ENCODE data around the gene NPTXR. TPM values are rescaled to one million over a fixed set of nuclear protein-coding genes. Genes with fewer than 3 reads are reported as not detected.

Gene NPTXR
- 0.59 TPM for polyA plus RNA-seq (2013, experiment 1 of 2)
- polyA plus RNA-seq (2013, experiment 2 of 2) = 0.64 TPM

DNA sequence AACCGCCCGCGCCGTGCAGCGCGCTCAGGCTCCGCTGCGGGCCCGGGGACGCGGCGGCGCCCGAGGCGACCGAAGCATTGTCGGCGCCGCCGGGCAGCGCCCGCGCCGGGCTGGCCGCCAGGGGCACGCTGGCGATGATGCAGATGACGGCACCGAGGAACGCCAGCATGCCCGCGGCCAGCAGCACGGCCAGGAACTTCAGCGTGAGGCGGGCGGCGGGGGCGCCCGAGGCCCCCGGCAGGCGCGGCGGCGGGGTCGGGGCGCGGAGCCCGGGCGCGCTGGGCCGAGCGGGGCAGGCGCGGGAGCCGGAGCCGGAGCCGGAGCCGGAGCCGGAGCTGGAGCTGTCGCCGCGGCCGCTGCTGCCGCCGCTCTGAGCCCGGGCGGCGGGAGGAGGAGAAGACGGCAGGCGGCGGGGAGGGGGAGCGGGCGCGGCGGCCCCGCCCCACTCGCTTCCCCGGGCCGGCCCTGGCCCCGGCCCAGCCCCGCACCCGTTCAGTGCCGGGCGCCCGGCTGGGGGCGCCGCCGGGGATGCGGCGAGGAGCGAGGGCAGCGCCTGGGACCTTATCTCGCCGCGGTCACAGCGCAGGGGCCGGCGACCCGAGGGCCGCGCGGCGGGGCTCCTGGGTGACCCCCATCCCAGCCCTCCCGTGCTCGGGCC, at the start of gene NPTXR:
Gene NPTXR (minus strand): TSS at position 372 of the 658 bp plus-strand sequence.
- H3K27me3 ChIP-seq (ENCODE audit: insufficient read depth, low read length, poor library complexity) = peaks cover 18% of the 10 kb centered on the region
- peak within 1 kb of the TSS; percentile 40 for H3K9ac ChIP-seq (ENCODE audit: low read length)
- no peak within 1 kb of the TSS for H2BK15ac ChIP-seq (replicated peaks; ENCODE audit: low read depth)
- peak within 1 kb of the TSS; percentile 57 for H3K4me2 ChIP-seq (ENCODE audit: low read length)
- no peak within 1 kb of the TSS for H4K8ac ChIP-seq (ENCODE audit: low read depth, low read length)
- H3K79me1 ChIP-seq (ENCODE audit: low read length) = no peaks in the 10 kb centered on the region
- H2BK120ac ChIP-seq (ENCODE audit: low read depth, low read length) = no peak within 1 kb of the TSS
- H3K4me1 ChIP-seq (ENCODE audit: control insufficient read depth, low read depth, low read length) = no peaks in the 10 kb centered on the region
- H3K36me3 ChIP-seq (ENCODE audit: control insufficient read depth, insufficient read depth, low read length) = no peaks in the 10 kb centered on the region
- H3K4me3 ChIP-seq (ENCODE audit: low read length) = no peak within 1 kb of the TSS
- no CpG with 5 or more reads among the region's 105 CpGs for WGBS (ENCODE audit: extremely low coverage, insufficient coverage, low lambda C conversion rate)
- H2BK5ac ChIP-seq (ENCODE audit: low read length) = no peak within 1 kb of the TSS
- no peak within 1 kb of the TSS for H3K18ac ChIP-seq (ENCODE audit: low read length)
- H3K27ac ChIP-seq (ENCODE audit: low read depth, low read length) = no peak within 1 kb of the TSS
- peak; percentile 61 for DNase-seq
- peak within 1 kb of the TSS; percentile 64 for H3K56ac ChIP-seq (ENCODE audit: low read length)
- no peak within 1 kb of the TSS for H2AK5ac ChIP-seq (ENCODE audit: low read length)
- no peaks in the 10 kb centered on the region for H3K79me2 ChIP-seq (ENCODE audit: control insufficient read depth, insufficient read depth, low read length)
- H4K5ac ChIP-seq (ENCODE audit: low read length) = no peak within 1 kb of the TSS
- H3K4ac ChIP-seq (ENCODE audit: low read depth, low read length) = no peak within 1 kb of the TSS
- no peak within 1 kb of the TSS for H3K23ac ChIP-seq (ENCODE audit: low read length)

DNA sequence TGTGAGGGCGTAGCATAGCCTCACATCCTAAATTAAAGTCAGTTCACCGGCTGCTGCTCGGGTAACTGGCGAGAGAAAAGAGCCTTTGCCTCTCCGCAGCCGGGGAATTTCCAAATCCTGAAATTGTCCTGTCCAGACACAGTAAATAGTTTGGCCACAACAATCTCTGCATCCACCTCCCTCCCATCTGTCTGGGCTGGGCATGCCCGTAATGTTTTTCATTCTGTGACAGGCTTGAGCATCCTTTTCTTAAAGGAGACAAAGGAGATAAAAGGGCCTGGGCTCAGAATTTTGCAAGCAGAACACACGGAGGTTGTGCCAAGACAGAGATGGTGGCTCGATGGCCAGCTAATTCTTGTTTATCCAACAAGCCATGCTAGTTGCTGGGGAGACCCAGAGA, 47.4 kb upstream of the NPTXR start:
- Histone ChIP-seq H3K27ac (ENCODE audit: low read depth, low read length) (no peak overlapping the region), H4K5ac (ENCODE audit: low read length) (no peak overlapping the region), H2BK15ac (replicated peaks; ENCODE audit: low read depth) (no peak overlapping the region), H3K36me3 (ENCODE audit: control insufficient read depth, insufficient read depth, low read length) (no peaks in the 10 kb centered on the region), H2AK5ac (ENCODE audit: low read length) (no peak overlapping the region), H2BK120ac (ENCODE audit: low read depth, low read length) (no peak overlapping the region), H4K8ac (ENCODE audit: low read depth, low read length) (no peak overlapping the region), H2BK5ac (ENCODE audit: low read length) (no peak overlapping the region), H3K27me3 (ENCODE audit: insufficient read depth, low read length, poor library complexity) (no peaks in the 10 kb centered on the region), H3K4me2 (ENCODE audit: low read length) (no peak overlapping the region), H3K23ac (ENCODE audit: low read length) (no peak overlapping the region), H3K9ac (ENCODE audit: low read length) (no peak overlapping the region), H3K56ac (ENCODE audit: low read length) (no peak overlapping the region), H3K79me1 (ENCODE audit: low read length) (no peaks in the 10 kb centered on the region), H3K18ac (ENCODE audit: low read length) (no peak overlapping the region), H3K4me3 (ENCODE audit: low read length) (no peak overlapping the region), H3K4ac (ENCODE audit: low read depth, low read length) (no peak overlapping the region), H3K79me2 (ENCODE audit: control insufficient read depth, insufficient read depth, low read length) (no peaks in the 10 kb centered on the region), H3K4me1 (ENCODE audit: control insufficient read depth, low read depth, low read length) (no peaks in the 10 kb centered on the region)
- no CpG with 5 or more reads among the region's 9 CpGs for WGBS (ENCODE audit: extremely low coverage, insufficient coverage, low lambda C conversion rate)
- no peak for DNase-seq

DNA sequence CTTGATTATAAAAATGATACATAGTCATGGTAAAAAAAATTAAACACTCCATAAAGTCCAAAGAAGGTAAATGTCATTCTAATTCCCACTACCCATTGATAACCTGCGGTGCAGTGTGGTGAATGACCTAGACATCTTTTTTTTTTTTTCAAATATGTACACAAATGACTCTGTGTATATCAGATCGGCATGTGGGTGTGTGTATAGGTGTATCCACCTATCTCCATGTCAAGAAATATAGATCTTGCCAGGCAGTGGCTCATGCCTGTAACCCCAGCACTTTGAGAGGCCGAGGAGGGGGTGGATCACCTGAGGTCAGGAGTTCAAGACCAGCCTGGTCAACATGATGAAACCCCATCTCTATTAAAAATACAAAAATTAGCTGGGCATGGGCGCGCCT, 46.5 kb upstream of the NPTXR start:
- no peak overlapping the region for H4K5ac ChIP-seq (ENCODE audit: low read length)
- H3K27me3 ChIP-seq (ENCODE audit: insufficient read depth, low read length, poor library complexity) = no peaks in the 10 kb centered on the region
- no peak overlapping the region for H3K56ac ChIP-seq (ENCODE audit: low read length)
- H3K4me3 ChIP-seq (ENCODE audit: low read length) = no peak overlapping the region
- H3K18ac ChIP-seq (ENCODE audit: low read length) = no peak overlapping the region
- no peak overlapping the region for H3K4me2 ChIP-seq (ENCODE audit: low read length)
- no CpG with 5 or more reads among the region's 5 CpGs for WGBS (ENCODE audit: extremely low coverage, insufficient coverage, low lambda C conversion rate)
- H2AK5ac ChIP-seq (ENCODE audit: low read length) = no peak overlapping the region
- no peak overlapping the region for H2BK15ac ChIP-seq (replicated peaks; ENCODE audit: low read depth)
- H2BK120ac ChIP-seq (ENCODE audit: low read depth, low read length) = no peak overlapping the region
- H3K4ac ChIP-seq (ENCODE audit: low read depth, low read length) = no peak overlapping the region
- no peak for DNase-seq
- no peaks in the 10 kb centered on the region for H3K36me3 ChIP-seq (ENCODE audit: control insufficient read depth, insufficient read depth, low read length)
- no peaks in the 10 kb centered on the region for H3K79me2 ChIP-seq (ENCODE audit: control insufficient read depth, insufficient read depth, low read length)
- no peaks in the 10 kb centered on the region for H3K79me1 ChIP-seq (ENCODE audit: low read length)
- H3K23ac ChIP-seq (ENCODE audit: low read length) = no peak overlapping the region
- no peak overlapping the region for H3K27ac ChIP-seq (ENCODE audit: low read depth, low read length)
- no peak overlapping the region for H3K9ac ChIP-seq (ENCODE audit: low read length)
- H2BK5ac ChIP-seq (ENCODE audit: low read length) = no peak overlapping the region
- H3K4me1 ChIP-seq (ENCODE audit: control insufficient read depth, low read depth, low read length) = no peaks in the 10 kb centered on the region
- no peak overlapping the region for H4K8ac ChIP-seq (ENCODE audit: low read depth, low read length)

DNA sequence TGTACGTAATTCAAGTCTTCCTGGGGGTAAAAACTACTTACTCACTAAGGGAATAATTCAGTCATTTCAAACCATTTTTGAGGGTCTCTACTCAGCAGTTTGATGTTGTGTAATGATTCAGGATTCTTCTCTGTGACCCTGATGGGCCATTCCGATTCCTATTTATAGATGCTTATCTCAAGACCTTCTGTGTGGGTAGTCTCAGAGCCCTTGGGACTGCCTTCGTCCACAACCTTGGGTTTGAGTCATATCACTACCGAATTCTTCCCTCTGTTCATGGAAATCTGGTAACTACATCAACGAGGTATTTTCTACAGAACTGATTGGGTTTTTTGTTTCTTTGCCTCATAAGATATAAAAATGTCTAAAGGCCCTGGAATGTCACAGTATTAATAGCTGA, 42.5 kb upstream of the NPTXR start:
- WGBS (ENCODE audit: extremely low coverage, insufficient coverage, low lambda C conversion rate) = no CpG with 5 or more reads among the region's 5 CpGs
- DNase-seq = no peak
- Histone ChIP-seq H3K56ac (ENCODE audit: low read length) (no peak overlapping the region), H2BK15ac (replicated peaks; ENCODE audit: low read depth) (no peak overlapping the region), H3K23ac (ENCODE audit: low read length) (no peak overlapping the region), H3K79me1 (ENCODE audit: low read length) (no peaks in the 10 kb centered on the region), H3K27ac (ENCODE audit: low read depth, low read length) (no peak overlapping the region), H3K79me2 (ENCODE audit: control insufficient read depth, insufficient read depth, low read length) (no peaks in the 10 kb centered on the region), H2BK5ac (ENCODE audit: low read length) (no peak overlapping the region), H3K4me2 (ENCODE audit: low read length) (no peak overlapping the region), H3K4ac (ENCODE audit: low read depth, low read length) (no peak overlapping the region), H3K27me3 (ENCODE audit: insufficient read depth, low read length, poor library complexity) (no peaks in the 10 kb centered on the region), H3K9ac (ENCODE audit: low read length) (no peak overlapping the region), H2AK5ac (ENCODE audit: low read length) (no peak overlapping the region), H3K4me3 (ENCODE audit: low read length) (no peak overlapping the region), H4K8ac (ENCODE audit: low read depth, low read length) (no peak overlapping the region), H3K4me1 (ENCODE audit: control insufficient read depth, low read depth, low read length) (no peaks in the 10 kb centered on the region), H2BK120ac (ENCODE audit: low read depth, low read length) (no peak overlapping the region), H4K5ac (ENCODE audit: low read length) (no peak overlapping the region), H3K36me3 (ENCODE audit: control insufficient read depth, insufficient read depth, low read length) (no peaks in the 10 kb centered on the region), H3K18ac (ENCODE audit: low read length) (no peak overlapping the region)

DNA sequence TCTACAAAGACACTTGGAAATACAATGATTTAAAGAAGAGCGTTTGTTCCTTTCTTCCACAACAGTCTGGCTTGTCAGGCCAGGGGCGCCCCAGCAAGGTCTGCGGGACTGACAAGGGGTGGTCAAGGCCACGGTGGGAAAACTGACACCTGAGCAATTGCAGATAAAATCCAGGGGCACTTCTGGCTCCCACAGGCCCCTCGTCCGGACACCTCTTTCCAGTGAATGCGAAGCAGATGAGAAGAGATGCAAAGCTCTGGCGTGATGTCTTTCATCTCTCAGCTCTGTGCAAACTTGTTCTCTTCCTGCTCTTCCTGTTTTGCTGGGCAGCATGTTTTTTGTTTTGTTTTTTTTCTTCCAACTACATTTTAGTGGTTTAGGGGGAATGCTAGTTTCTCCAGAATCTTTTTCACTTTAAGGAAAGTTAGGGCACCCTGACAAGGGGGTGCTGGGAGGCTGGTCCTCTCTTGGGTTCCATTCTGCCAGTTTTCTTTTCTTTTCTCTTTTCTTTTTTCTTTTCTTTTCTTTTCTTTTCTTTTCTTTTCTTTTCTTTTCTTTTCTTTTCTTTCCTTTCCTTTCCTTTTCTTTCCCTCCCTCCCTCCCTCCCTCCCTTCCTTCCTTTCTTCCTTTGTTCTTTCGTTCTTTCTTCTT, 39.3 kb upstream of the NPTXR start:
- Histone ChIP-seq H2BK15ac (replicated peaks; ENCODE audit: low read depth) (no peak overlapping the region), H3K4me3 (ENCODE audit: low read length) (no peak overlapping the region), H3K18ac (ENCODE audit: low read length) (no peak overlapping the region), H3K27ac (ENCODE audit: low read depth, low read length) (no peak overlapping the region), H3K4ac (ENCODE audit: low read depth, low read length) (no peak overlapping the region), H3K56ac (ENCODE audit: low read length) (no peak overlapping the region), H3K36me3 (ENCODE audit: control insufficient read depth, insufficient read depth, low read length) (no peaks in the 10 kb centered on the region), H2BK5ac (ENCODE audit: low read length) (no peak overlapping the region), H3K9ac (ENCODE audit: low read length) (no peak overlapping the region), H4K8ac (ENCODE audit: low read depth, low read length) (no peak overlapping the region), H4K5ac (ENCODE audit: low read length) (no peak overlapping the region), H2BK120ac (ENCODE audit: low read depth, low read length) (no peak overlapping the region), H3K79me2 (ENCODE audit: control insufficient read depth, insufficient read depth, low read length) (no peaks in the 10 kb centered on the region), H3K4me1 (ENCODE audit: control insufficient read depth, low read depth, low read length) (no peaks in the 10 kb centered on the region), H3K79me1 (ENCODE audit: low read length) (no peaks in the 10 kb centered on the region), H3K4me2 (ENCODE audit: low read length) (no peak overlapping the region), H3K23ac (ENCODE audit: low read length) (no peak overlapping the region), H2AK5ac (ENCODE audit: low read length) (no peak overlapping the region), H3K27me3 (ENCODE audit: insufficient read depth, low read length, poor library complexity) (no peaks in the 10 kb centered on the region)
- DNase-seq = no peak
- WGBS (ENCODE audit: extremely low coverage, insufficient coverage, low lambda C conversion rate) = no CpG with 5 or more reads among the region's 9 CpGs
